CD14-positive monocyte (primary cell): Measurements from ENCODE around the gene FRG2. TPM values are rescaled to one million over a fixed set of nuclear protein-coding genes. Genes with fewer than 3 reads are reported as not detected.
"Not testable (repeated sequence)": the region's sequence is repeated elsewhere in the genome, so short reads cannot be mapped to it uniquely, and the experiment has no call there.

Source experiments
- DNase-seq, 3 donors: peaks; one replicate each; pipeline ENCODE4 v3.0.0-alpha.2; 2011 to 2022
- H2AFZ ChIP-seq: 2 replicates; pipeline ENCODE4 v1.6.0; 2012; ENCODE audit warnings: mild to moderate bottlenecking, low read depth, low read length, inconsistent platforms; ENCODE audit not compliant: insufficient read depth, poor library complexity, severe bottlenecking
- H3K27ac ChIP-seq, 2 donors: 1 replicate in 1 of 2; 2 replicates in 1 of 2; pipeline ENCODE4 v1.5.1; 2012 to 2013; ENCODE audit warnings: low read length in 2 of 2, control low read depth in 1 of 2, inconsistent platforms in 1 of 2, low read depth in 1 of 2, mild to moderate bottlenecking in 1 of 2
- H3K27me3 ChIP-seq, 2 donors: one replicate each; pipeline versions ENCODE4 v1.6.0 to v1.6.1; 2011 to 2013; ENCODE audit warnings: low read length in 2 of 2; ENCODE audit not compliant: control insufficient read depth in 2 of 2, insufficient read depth in 2 of 2
- H3K36me3 ChIP-seq, 2 donors: replicated peaks in 1 of 2; 1 replicate in 1 of 2; 2 replicates in 1 of 2; pipeline versions ENCODE4 v1.5.1 to v1.6.1; 2012 to 2013; ENCODE audit warnings: low read length in 2 of 2, control low read depth in 1 of 2, inconsistent platforms in 1 of 2, mild to moderate bottlenecking in 1 of 2; ENCODE audit not compliant: insufficient read depth in 2 of 2, control insufficient read depth in 1 of 2
- H3K4me1 ChIP-seq, 2 donors: 1 replicate in 1 of 2; 2 replicates in 1 of 2; pipeline versions ENCODE4 v1.5.1 to v1.6.1; 2012 to 2013; ENCODE audit warnings: low read length in 2 of 2, control low read depth in 1 of 2, inconsistent platforms in 1 of 2, mild to moderate bottlenecking in 1 of 2, moderate library complexity in 1 of 2; ENCODE audit not compliant: insufficient read depth in 2 of 2, control insufficient read depth in 1 of 2
- H3K4me2 ChIP-seq: replicated peaks from 2 replicates; pipeline ENCODE3; 2012; ENCODE audit warnings: low read length, moderate library complexity, mild to moderate bottlenecking; ENCODE audit not compliant: poor library complexity, severe bottlenecking; ENCODE audit errors: extremely low read depth
- H3K4me3 ChIP-seq, 3 experiments: fragments of 200-600 bp in 1 of 3; sonication (generic) in 1 of 3; replicated peaks in 1 of 3; 1 replicate in 2 of 3; 2 replicates in 1 of 3; pipeline ENCODE4 v1.5.1; 2011 to 2013; ENCODE audit warnings: low read length in 3 of 3, mild to moderate bottlenecking in 3 of 3, control low read depth in 2 of 3, low read depth in 2 of 3, inconsistent platforms in 1 of 3, moderate library complexity in 1 of 3
- H3K79me2 ChIP-seq: 2 replicates; pipeline ENCODE4 v1.6.0; 2012; ENCODE audit warnings: mild to moderate bottlenecking, control low read depth, inconsistent platforms, low read length, moderate library complexity; ENCODE audit not compliant: insufficient read depth
- H3K9ac ChIP-seq: 2 replicates; pipeline ENCODE4 v1.6.0; 2017; ENCODE audit warnings: low read length, mild to moderate bottlenecking; ENCODE audit not compliant: insufficient read depth, poor library complexity, severe bottlenecking
- H3K9me3 ChIP-seq, 2 donors: replicated peaks in 1 of 2; 1 replicate in 1 of 2; 2 replicates in 1 of 2; pipeline versions ENCODE4 v1.5.1 to v1.6.1; 2012 to 2013; ENCODE audit warnings: low read length in 2 of 2, control low read depth in 1 of 2; ENCODE audit not compliant: control insufficient read depth in 1 of 2, insufficient read depth in 1 of 2
- H4K20me1 ChIP-seq: 2 replicates; pipeline ENCODE4 v1.6.0; 2012; ENCODE audit warnings: mild to moderate bottlenecking, low read length, control low read depth, moderate library complexity; ENCODE audit not compliant: insufficient read depth
- H3K27ac Mint-ChIP-seq, 7 donors: one replicate each; pipeline ENCODE4 v1.8.0; 2020; ENCODE audit warnings: mild to moderate bottlenecking in 7 of 7, mixed read lengths in 7 of 7, moderate library complexity in 6 of 7, inconsistent platforms in 2 of 7
- H3K27me3 Mint-ChIP-seq, 3 donors: one replicate each; pipeline ENCODE4 v1.8.0; 2021 to 2022; ENCODE audit warnings: low read depth in 3 of 3, mild to moderate bottlenecking in 3 of 3, mixed read lengths in 3 of 3, moderate library complexity in 3 of 3, inconsistent platforms in 1 of 3
- H3K36me3 Mint-ChIP-seq, 2 donors: one replicate each; pipeline ENCODE4 v1.8.0; 2020; ENCODE audit warnings: mixed read lengths in 2 of 2, inconsistent platforms in 1 of 2, mild to moderate bottlenecking in 1 of 2
- H3K4me1 Mint-ChIP-seq: one replicate; pipeline ENCODE4 v1.8.0; 2020; ENCODE audit warnings: mild to moderate bottlenecking, mixed read lengths
- H3K4me3 Mint-ChIP-seq, 2 donors: one replicate each; pipeline ENCODE4 v1.8.0; 2020; ENCODE audit warnings: mild to moderate bottlenecking in 2 of 2, mixed read lengths in 2 of 2, moderate library complexity in 1 of 2
- H3K9me3 Mint-ChIP-seq, 7 donors: one replicate each; pipeline ENCODE4 v1.8.0; 2020 to 2022; ENCODE audit warnings: mixed read lengths in 7 of 7, mild to moderate bottlenecking in 6 of 7, moderate library complexity in 6 of 7, inconsistent platforms in 2 of 7
- WGBS: methylation state at CpG from one replicate; pipeline ENCODE4 v1.1.5; 2013; ENCODE audit warnings: missing lambda C conversion rate; ENCODE audit not compliant: insufficient coverage; 5-methylcytosine and 5-hydroxymethylcytosine counted together
- intact Hi-C, 2 donors: fragments of 100-400 bp; cut with micrococcal nuclease; formaldehyde crosslinking; loops; one replicate each; pipeline versions ENCODE4 v1.15.0 to v1.15.1; 2023
- polyA plus RNA-seq, 3 donors: library from polyadenylated mRNA; depleted of rRNA in 1 of 3; unstranded in 2 of 3; stranded (reverse) in 1 of 3; fragments of 300-500 nt in 2 of 3; fragments of >200 nt in 1 of 3; fragmentation: Illumina TruSeq in 2 of 3; gene quantifications; 1 replicate in 2 of 3; 2 replicates in 1 of 3; pipeline ENCODE4 v1.2.3, GENCODE V29; 2012 to 2021
- TF ChIP-seq, protein P1 (sequence below): fragments of 200-600 bp; IDR thresholded peaks from one replicate; pipeline ENCODE4 v1.8.0; 2022; ENCODE audit warnings: antibody characterized with exemption, mild to moderate bottlenecking

FRG2 gene
- polyA plus RNA-seq, 3 donors: not detected

DNA sequence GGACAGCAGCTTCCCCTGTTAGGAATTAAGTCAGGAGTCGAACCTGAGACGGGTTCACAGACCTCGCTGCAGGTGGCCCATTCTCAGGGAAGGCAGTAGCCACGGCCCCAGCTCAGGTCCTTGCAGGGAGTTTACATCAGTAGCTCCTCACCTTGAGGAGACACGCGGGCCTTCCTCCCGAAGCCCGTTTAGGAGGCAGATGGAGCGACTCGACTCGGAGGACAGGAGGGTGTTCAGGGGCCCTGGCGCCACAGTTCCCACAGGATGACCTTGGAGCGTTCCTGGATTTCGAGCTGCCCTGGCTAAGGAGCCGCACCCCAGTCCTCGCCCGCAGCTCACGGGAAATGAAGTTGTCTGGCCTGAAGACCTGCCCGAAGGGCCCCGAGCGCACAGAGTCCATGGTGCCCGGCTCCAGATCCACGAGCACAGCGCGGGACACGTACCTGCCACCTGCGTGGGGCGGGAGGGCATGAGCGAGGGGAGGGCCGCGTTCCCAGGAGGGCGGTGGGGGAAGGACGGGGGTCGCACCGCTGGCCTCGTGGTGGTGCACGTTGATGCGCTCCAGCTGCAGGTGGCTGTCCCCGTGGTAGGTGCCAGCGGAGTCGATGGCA is 43.0 kb downstream of the FRG2 start:
- H3K27me3 ChIP-seq, H2AFZ ChIP-seq, H3K4me1 Mint-ChIP-seq, H3K4me2 ChIP-seq, H3K9me3 ChIP-seq, H3K4me1 ChIP-seq, H3K27me3 Mint-ChIP-seq, DNase-seq, H3K9me3 Mint-ChIP-seq, H3K27ac ChIP-seq, H4K20me1 ChIP-seq, intact Hi-C loops, H3K36me3 Mint-ChIP-seq, H3K4me3 Mint-ChIP-seq, H3K9ac ChIP-seq, H3K79me2 ChIP-seq, H3K27ac Mint-ChIP-seq, H3K4me3 ChIP-seq, H3K36me3 ChIP-seq: not testable (repeated sequence)
- 94% methylated on average over 9 of the region's 41 CpGs for WGBS

DNA sequence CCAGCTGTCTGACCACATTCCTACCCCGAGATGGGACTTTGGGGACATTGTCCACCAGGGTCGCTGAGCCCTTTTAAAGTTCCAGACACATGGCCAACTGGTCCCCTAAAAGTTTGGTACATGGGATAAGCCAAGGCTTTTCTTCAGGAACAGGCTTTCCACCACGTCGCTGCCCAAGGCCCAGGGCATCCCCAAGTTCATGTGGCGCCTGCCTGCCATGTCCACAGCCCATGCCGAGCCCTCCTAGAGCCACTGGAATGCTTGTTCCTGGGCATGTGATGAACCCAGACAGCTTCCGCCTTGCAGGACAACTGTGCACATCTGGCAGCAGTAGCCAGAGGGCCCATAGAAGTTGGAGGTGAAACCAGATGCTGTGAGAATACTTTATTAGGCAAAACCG is 45.1 kb downstream of the FRG2 start:
- no peak overlapping the region for H3K9ac ChIP-seq
- no peaks in the 10 kb centered on the region for H3K36me3 ChIP-seq
- no peaks in the 10 kb centered on the region for H4K20me1 ChIP-seq
- WGBS: 91% methylated on average over 8 of the region's 8 CpGs
- Mint-ChIP-seq H3K4me3 (no peak overlapping the region), H3K9me3 (peaks cover 0 to 8% (median 4%) of the 10 kb centered on the region in 7 donors), H3K4me1 (no peaks in the 10 kb centered on the region), H3K27me3 (peaks cover 3 to 6% (median 4%) of the 10 kb centered on the region in 3 donors), H3K27ac (no peak overlapping the region), H3K36me3 (no peaks in the 10 kb centered on the region)
- H3K27me3 ChIP-seq: no peaks in the 10 kb centered on the region
- no peak overlapping the region for H3K27ac ChIP-seq
- H3K4me1 ChIP-seq: no peaks in the 10 kb centered on the region
- H3K4me3 ChIP-seq: no peak overlapping the region
- intact Hi-C loops: no loop called here
- TF ChIP-seq, protein P1, sequence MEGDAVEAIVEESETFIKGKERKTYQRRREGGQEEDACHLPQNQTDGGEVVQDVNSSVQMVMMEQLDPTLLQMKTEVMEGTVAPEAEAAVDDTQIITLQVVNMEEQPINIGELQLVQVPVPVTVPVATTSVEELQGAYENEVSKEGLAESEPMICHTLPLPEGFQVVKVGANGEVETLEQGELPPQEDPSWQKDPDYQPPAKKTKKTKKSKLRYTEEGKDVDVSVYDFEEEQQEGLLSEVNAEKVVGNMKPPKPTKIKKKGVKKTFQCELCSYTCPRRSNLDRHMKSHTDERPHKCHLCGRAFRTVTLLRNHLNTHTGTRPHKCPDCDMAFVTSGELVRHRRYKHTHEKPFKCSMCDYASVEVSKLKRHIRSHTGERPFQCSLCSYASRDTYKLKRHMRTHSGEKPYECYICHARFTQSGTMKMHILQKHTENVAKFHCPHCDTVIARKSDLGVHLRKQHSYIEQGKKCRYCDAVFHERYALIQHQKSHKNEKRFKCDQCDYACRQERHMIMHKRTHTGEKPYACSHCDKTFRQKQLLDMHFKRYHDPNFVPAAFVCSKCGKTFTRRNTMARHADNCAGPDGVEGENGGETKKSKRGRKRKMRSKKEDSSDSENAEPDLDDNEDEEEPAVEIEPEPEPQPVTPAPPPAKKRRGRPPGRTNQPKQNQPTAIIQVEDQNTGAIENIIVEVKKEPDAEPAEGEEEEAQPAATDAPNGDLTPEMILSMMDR: no peak
- no peak overlapping the region for H3K4me2 ChIP-seq
- no peaks in the 10 kb centered on the region for H3K9me3 ChIP-seq
- no peak for DNase-seq
- H2AFZ ChIP-seq: no peak overlapping the region
- H3K79me2 ChIP-seq: no peaks in the 10 kb centered on the region

DNA sequence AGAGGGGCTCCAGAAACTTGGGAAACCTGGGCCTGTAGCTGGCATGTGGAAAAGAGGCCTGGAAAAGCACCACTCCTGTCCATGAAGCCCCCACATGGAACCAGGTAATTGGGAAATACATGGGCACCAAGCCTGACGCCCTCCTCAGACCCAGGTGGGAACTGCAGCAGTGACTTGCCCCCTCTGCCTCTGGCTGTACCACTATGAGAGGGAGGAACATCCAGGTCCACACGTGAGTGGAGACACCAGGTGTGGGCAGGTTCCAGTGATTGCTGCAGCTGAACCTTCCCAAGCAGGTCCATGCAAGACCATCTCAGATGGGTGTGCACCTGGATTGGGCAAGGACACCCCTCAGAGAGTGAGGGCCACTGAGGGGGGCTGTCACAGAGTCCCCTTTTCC is 46.8 kb downstream of the FRG2 start:
- H3K36me3 Mint-ChIP-seq, H3K27ac Mint-ChIP-seq, H3K9me3 Mint-ChIP-seq, H3K4me2 ChIP-seq, H3K4me1 Mint-ChIP-seq, H3K36me3 ChIP-seq, intact Hi-C loops, H3K4me3 ChIP-seq, DNase-seq, H3K27me3 ChIP-seq, H4K20me1 ChIP-seq, H3K4me1 ChIP-seq, H3K9ac ChIP-seq, H3K79me2 ChIP-seq, H3K9me3 ChIP-seq, H3K4me3 Mint-ChIP-seq, H2AFZ ChIP-seq, H3K27ac ChIP-seq: not testable (repeated sequence)
- H3K27me3 Mint-ChIP-seq: peaks cover 4 to 10% (median 6%) of the 10 kb centered on the region in 3 donors
- WGBS: 67% methylated on average over 1 of the region's 2 CpGs
